22Rv1 (cell line): ENCODE measurements around the gene GFI1B.

Experiments used
- CTCF ChIP-seq: fragments of 450-650 bp; IDR thresholded peaks from 2 replicates; pipeline ENCODE4 v1.5.1; 2017; ENCODE audit warnings: mild to moderate bottlenecking
- ZFX ChIP-seq: fragments of 450-650 bp; IDR thresholded peaks from 2 replicates; pipeline ENCODE4 v1.6.1; 2017; ENCODE audit warnings: antibody characterized with exemption, borderline replicate concordance

GRCh38 chr9:132990781-132991180 is 12.3 kb downstream of the GFI1B start:
- TF ChIP-seq CTCF (no peak), ZFX (no peak)
